GM19324 (cell line): ENCODE measurements around the gene RAB7A.

Source experiments
- ATAC-seq: cut with Tn5 transposase; IDR thresholded peaks from one replicate; pipeline ENCODE4 v1.9.1; 2021; ENCODE audit warnings: mild to moderate bottlenecking, moderate library complexity; ENCODE audit not compliant: unreplicated experiment, low FRiP score

Gene RAB7A

DNA sequence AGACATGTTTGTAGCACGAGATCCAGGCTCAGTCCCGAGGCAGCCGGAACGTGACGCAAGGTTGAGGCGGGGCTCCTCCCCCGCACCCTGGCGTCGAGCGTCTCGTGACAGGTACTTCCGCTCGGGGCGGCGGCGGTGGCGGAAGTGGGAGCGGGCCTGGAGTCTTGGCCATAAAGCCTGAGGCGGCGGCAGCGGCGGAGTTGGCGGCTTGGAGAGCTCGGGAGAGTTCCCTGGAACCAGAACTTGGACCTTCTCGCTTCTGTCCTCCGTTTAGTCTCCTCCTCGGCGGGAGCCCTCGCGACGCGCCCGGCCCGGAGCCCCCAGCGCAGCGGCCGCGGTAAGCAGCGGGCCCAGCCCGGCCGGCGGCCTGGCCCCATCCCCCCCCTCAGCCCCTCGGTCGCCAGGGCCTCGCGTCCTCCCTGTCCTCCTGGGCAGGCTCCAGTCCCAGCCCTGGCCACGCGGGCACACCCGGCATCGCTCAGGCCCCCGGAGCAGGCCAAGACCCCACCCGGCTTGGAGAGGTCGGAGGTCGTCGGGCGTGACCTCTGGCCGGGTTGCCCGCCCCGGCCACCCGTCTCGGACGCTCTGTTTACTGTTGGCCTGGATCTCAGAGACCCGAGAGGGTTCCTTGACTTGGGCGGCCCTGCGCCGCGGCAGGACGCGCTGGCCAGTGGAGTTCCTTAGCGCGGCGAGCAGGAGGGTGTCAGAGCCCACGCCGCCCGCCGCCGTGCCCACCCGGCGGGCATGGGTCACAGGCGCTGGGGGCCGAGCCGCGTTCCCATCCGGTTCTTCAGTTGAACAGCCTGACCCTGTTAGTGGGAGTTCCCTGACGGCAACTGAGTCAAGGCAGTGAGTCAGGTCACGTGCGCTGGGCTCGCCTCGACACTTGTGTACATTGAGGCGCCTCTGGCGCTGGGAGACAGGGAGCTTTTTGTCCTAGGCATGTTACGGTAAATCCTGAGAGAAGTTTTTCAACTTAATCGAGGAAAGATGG is at the start of gene RAB7A:
Gene RAB7A, plus strand, starts transcription at position 161 of the 994 bp plus-strand sequence. CDS start 69,185 bp downstream, outside the sequence.
- peak; percentile 92 for ATAC-seq

DNA sequence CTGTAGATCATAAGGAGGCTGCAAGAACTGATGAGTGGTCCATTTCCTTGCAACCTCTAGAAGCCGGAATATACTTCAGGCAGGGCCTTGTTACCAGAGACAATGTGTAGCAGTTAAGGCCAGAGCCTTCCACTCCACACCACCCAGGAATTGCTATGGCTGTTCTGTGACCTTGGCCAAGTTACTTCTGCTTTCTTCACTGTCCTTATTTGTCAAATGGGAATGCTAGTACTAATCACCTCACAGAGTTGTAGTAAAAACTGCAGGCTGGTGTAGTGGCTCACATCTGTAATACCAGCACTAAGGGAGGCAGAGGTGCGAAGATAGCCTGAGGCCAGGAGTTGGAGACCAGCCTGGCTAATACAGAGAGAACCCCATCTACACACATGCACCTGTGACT is 46.6 kb upstream of the RAB7A start:
- ATAC-seq, result no peak

DNA sequence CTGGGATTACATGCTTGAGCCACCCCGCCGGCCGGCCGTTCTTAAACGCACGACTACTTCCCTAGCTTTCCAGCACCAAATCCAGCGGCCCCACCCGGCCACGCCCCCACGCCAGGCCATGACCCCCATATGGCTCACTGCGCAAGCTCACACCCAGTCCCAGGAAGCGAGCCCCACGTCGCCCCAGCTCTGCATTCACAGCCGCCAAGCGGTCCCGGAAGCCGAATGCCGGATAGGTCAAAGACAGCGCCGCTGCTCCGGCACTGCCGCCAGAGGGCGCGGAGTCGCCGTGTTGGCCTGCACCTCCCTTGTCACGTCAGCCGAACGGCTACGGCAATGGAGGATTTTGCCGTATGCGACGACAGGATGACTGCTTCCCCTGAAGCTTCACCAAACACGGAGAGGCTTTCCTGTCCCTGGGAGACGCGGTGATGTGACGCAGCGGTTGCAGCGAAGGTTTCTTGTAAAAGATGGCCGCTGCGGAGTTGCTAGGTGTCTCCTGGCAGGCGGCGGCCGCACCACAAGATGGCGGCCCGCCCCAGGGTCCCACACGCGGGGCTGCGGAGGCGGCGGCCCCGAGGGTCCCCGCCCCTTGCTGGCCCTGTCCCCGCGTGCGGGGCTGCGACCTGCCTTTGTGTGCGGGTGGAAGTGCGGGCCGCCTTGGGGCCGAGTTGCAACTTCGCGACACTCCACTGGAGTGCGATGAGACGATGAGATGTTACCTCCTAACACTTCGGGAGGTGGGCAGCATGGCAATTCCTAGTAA is 45.2 kb upstream of the RAB7A start:
- peak; percentile 92 for ATAC-seq

DNA sequence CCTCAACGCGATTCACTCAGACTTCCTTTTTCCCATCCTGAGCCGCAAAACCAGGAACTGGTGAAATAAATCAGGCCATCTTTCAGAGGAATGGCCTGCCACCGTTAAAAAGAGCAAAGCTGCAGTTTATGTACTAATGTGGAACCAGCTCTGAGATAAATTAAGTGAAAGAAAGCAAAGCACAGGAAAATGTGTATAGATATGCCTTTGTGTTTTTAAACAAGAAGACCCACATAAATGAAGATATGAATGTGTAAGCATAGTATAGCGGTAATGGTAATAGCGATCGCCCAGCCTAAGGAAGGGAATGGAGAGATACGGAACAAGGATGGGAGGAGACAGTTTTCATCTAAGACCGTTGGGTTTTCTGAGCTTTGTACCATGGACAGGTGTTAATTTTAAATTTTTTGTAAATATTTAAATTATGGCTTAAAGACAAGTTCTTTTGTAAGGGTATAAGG is 44.6 kb upstream of the RAB7A start:
- no peak for ATAC-seq

DNA sequence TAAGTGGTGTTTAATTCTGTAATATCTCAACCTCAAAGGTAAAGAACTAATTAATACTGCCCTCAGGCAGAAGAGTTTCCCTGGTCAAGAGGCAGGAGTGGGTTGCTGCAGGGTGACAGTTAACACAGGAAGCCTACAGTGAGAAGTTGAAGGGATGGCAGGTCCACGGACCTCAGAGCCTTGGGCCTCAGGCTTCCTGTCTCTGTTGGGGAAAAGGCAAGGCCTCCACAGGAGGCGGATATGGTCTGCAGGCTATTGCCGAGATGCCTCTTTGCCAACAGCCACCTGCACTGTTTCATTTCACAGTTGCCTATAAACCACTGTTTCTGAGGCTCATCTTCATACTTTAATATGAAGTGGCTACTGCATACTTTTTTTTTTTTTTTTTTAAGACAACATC is 42.0 kb upstream of the RAB7A start:
- no peak for ATAC-seq

DNA sequence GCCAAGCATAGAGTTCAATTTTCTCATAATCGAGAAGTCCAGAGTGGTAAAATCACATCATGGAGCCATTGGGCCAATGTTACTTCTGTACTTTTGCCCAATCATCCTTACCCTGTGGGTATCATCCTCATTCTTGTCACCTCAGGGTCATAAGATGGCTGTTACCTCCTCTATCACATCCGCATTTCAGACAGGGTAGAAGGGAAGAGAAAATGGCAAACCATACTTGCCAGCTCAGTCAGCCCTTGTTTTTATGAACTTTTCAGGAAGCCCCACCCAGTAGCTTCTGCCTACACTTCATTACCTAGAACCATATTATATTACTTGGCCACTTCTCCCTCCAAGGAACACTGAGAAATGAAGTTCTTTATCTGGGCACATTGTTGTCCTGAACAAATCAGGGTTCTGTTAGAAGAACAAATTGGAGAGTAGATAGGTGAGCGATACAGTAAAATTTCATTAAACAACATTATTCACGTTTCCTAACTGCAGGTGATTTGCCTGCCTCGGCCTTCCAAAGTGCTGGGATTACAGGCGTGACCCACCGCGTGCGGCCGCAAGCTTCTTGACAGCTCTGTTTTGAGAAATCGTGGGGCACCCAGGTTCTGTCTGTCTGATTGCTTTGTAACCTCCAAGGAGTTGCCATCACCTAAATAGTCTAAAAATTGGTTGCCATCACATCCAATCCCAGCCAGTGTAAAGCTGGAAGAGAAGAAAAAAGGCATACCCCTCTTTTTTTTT is 40.8 kb upstream of the RAB7A start:
- no peak for ATAC-seq

DNA sequence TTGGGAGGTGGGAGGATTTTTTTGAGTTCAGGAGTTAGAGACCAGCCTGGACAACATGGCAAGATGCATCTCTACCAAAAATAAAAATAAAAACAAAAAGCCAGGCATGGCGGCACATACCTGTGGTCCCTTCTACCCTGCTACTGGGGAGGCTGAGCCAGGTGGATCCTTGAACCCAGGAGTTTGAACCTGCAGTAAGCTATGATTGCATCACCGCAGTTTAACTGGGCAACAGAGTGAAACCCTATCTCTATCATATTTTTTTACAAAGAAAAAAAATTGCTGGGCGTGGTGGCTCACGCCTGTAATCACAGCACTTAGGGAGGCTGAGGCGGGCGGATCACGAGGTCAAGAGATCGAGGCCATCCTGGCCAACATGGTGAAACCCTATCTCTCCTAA is 39.5 kb upstream of the RAB7A start:
- ATAC-seq, result no peak

DNA sequence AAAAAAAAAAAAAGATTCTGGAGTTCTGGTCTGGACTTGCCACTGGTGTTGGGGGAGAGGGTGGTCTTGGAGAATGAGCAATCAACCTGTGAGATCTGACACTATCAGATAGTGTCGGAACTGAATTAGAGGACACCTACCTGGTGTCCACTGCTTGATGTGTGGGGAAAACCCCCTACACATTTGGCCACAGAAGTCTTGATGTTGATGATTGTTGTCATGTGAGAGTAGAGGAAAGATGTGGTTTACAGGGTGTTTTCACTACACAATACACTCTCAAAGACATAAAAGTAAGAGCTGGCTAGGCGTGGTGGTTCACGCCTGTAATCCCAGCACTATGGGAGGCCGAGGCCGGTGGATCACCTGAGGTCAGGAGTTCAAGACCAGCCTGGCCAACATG is 36.9 kb upstream of the RAB7A start:
- no peak for ATAC-seq

DNA sequence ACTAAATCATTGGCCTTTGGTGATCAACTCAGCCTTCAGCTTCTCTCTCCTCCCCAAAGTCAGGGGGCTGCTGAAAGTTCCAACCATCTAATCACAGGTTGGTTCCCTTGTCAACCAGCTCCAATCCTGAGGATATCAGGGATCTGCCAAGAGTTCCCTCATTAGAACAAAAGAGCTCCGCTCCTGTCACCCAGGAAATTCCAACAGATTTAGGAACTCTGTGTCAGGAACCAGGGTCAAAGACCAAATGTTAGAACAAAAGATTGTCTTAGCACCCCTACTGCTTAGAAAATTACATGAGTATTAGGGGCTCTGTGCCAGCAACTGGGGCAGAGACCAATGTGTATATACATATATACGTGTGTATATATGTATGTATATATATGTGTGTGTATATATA is 32.3 kb upstream of the RAB7A start:
- ATAC-seq, result no peak

DNA sequence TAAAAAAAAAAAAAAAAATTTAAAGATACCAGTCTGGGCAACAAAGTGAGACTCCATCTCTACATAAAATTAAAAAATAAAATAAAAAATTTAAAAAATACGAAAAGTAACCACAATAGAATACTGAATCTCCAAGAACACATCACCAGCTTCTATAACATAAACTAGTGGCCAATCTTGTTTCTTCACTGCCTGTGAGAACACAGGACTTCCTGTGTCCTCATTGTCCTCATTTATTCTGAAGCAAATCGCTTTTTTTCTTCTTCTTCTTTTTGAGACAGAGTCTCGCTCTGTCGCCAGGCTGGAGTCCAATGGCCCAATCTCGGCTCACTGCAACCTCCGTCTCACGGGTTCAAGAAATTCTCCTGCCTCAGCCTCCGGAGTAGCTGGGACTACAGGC is 28.6 kb upstream of the RAB7A start:
- no peak for ATAC-seq

DNA sequence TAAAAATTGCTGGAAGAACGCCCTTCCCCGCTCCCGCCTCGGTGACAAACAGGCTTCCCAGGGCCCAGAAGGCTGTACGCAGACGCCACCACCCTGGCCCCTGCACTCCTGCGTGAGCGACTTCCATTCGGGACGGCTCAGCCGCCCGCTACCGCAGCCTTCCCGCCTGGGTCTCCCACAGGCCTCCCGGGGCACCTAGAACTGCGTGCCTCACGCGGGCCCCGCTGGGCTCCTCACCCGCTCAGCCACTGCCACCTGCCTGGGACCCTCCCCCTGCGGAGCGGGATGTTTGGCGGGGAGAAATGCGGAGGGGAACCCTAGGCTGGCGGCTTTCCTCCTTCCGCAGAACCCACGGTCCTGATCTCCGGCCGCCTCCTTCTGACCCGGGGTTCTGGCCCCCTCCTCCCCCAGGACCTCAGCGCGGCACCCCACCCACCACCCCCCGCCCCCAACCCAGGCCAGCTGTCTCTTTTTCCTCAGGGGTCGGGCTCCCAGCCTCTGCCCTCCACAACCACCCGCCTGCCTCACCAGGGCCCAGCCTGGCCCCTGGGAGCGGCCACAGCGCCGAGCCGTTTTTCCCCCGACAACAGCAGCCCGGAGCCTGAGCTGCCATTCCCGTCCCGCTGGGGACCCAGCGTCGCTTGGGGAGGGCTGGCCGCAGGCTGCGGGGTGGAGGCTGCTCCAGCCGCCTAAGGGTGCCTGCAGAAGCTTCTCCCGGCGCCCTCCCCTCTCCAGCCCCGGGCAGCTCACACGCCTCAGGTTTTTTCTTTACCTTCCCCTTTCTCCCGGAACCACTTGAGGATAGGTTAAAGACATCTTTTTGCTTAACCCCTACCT is 27.6 kb upstream of the RAB7A start:
- ATAC-seq, result no peak

DNA sequence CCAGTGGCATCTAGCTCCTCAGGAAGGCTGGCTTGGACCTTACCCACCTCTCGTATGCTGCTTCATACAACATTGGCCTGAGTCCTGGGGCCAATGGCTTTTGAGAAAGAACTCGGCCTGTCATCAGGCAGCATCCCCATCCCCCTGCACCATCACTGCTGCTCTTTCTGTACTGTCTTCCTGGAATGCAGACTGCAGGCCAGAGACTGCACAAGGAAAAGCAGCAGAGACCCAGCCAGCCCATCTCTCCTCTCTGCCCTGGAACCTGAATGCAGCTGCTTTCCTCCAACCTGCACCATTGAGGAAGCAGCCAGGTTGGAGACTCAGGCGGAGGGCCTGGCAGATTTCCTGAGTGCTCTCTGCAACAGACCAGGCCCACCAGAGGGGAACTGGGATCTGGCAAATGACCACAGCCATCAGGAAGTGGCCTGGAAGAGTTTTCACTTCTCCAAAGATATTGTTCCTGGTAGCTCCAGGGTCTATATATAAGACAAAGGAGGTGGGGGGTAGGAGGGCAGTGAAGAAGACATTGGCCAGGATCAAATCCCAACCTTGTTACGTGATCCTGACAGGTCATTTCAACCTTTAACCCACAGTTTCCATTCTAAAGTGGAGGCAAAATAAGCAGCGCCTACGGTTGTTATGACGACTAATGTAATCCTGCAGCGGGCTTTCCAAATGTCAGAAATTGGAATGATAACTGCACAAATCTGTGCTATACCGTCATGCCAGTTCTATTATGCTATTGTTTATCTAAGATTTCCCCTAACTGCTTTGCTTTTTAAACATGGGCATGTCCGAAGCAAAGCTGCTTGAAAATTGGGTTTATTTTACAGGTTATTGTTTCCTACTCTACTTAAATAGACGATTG is 24.4 kb upstream of the RAB7A start:
- no peak for ATAC-seq

DNA sequence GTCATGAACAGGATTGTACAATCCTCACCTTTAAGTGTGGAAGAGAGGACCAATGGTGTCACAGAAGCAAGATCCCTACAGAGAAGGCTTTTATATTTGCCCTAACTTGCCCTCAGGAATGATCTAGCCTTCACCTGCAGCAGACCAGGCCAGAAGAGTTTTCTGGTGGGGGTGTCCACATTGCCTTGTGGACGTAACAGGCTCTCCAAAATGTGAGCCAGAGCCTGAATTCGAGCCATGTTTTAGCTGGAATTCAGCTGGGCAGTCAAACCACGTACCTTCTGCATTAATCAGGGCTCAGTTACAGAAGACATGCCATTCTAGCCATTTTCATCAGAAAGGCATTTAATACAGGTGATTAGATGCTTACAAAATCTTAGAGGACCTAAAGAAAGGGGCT is 23.6 kb upstream of the RAB7A start:
- no peak for ATAC-seq

DNA sequence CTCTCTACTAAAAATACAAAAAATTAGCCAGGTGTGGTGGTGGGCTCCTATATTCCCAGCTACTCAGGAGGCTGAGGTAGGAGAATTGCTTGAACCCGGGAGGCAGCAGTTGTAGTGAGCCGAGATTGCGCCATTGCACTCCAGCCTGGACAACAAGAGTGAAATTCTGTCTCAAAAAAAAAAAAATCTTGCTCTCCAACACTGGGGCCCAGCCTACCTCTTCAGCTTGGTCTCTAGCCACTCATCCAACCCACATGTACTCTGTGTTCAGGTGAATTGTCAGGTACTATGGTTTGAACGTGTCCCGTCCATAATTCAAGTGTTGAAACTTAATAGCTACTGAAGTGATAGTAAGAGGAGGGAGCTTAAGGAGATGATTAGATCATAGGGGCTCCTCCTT is 22.4 kb upstream of the RAB7A start:
- no peak for ATAC-seq

DNA sequence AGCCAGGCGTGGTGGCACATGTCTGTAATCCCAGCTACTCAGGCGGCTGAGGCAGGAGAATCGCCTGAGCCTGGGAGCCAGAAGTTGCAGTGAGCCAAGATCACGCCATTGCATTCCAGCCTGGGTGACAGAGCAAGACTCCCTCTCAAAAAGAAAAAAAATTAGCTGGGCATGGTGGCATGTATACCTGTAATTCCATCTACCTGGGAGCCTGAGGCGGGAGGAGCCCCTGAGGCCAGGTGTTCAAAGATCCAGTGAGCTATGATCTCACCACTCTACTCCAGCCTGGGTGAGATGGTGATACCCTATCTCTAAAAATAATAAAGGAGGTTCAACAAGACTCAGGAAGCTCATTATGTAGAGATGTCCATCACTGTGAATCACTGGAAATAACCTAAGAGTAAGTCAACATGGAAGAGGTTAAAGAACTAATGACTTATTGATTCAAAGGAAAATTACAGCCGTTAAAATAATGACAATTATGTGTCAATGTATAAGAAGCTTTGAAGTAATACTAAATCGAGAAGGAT is 19.8 kb upstream of the RAB7A start:
- ATAC-seq, result no peak

DNA sequence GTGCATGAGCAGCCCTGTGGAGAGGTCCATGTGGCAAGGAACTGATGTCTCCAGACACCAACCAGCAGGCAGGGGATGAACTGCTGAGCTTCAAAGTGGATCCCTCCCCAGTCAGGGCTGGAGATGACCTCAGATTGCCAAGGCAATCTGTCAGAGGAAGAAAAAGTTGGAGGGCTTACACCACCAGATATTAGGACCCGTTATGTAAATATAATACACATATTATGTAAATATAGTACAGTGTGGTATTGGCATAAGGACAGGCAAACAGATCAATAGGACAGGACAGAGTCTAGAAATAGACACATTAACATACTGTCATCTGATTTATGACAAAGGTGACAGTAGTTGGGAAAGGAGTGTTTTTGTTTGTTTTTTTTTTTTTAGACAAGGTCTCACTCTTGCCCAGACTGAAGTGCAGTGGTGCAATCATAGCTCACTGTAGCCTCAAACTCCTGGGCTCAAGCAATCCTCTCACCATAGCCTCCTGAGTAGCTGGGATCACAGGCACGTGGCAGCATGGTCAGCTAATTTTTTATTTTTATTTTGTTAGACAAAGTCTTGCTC is 18.0 kb upstream of the RAB7A start:
- no peak for ATAC-seq

DNA sequence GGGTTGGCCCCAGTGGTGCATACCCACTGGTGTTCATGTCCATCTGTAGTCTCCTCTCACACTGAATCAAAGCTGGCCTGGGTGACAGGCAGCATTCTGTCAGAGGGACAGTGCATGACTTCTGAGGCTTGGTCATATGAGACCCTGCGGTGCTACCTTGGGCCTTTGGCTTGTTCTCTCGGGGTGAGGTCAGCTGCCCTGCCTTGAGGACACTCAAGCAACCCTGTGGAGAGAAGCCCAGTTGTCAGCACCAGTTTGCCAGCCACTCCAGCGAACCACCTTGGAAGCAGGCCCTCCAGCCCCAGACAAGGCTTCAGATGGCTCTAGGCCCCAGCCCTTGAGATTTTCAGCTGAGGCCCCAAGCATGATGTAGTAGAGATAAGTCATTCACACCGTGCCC is 16.9 kb upstream of the RAB7A start:
- ATAC-seq, result no peak

DNA sequence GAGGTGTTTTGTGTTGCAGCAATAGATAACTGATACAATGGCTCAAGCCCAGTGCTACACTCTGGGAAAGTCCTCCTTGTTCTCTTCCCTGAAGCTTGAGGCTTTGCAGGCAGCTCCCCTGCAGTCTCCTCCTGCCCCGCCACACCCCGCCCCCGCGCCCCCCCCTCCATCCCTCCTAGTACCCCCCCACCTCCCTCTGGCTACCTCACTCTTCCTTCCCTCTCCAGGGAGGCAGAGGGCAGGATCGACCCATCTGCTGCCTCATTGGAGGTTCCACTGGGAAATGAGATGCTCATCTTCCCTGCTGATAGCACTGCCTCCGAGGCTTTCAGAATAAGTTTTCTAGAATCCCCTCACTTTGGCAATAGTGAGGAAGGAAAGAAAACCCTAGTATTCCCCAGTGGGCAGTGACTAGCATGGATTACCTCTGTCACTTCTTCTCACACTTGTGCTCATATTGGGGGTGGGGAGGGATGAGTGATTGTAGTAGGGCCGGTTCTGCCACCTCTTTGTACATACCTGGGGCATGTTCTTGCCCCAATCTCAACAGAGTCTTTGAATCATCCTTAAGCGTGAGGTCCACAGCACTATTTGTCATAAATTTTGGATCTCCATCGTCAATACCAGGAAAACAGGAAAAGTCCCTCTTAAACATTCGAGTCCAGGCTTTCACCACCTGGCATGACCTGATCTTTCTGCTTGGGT is 16.3 kb upstream of the RAB7A start:
- no peak for ATAC-seq
